K562 (cell line): Measurements from ENCODE around the gene JAK3. TPM values are rescaled to one million over a fixed set of nuclear protein-coding genes. Genes with fewer than 3 reads are reported as not detected.
"Not testable (repeated sequence)": the region's sequence is repeated elsewhere in the genome, so short reads cannot be mapped to it uniquely, and the experiment has no call there.

Source experiments
- ATAC-seq: fragments of 200-7000 bp; cut with Tn5 transposase; 3 replicates; pipeline ENCODE4 v1.9.1; 2020; ENCODE audit warnings: moderate library complexity
- BruUV-seq: library from RNA; stranded (reverse); fragments of 400-500 nt; replicated peaks from 2 replicates; lab custom pipeline; 2021; lab: Mats Ljungman, UMichigan
- CTCF ChIA-PET: fragments of 300-600 bp; formaldehyde crosslinking; extraction: SDS; loops from one replicate; lab custom pipeline; 2021; ENCODE audit warnings: low intra/inter-chr PET ratio; lab: Yijun Ruan, JAX
- POLR2A ChIA-PET: fragments of 300-600, 350-650 bp; sonication (Branson Sonifier 250); formaldehyde crosslinking; extraction: SDS; loops from one replicate; lab custom pipeline; 2021; ENCODE audit warnings: antibody characterized with exemption, inconsistent platforms; lab: Yijun Ruan, JAX
- DNase-seq, 4 experiments: peaks; one replicate each; pipeline versions ENCODE4 v3.0.0 to v3.0.0-alpha.2; 2011 to 2018; ENCODE audit warnings: low spot score in 3 of 4, mixed read lengths in 3 of 4; ENCODE audit errors: extremely low read depth in 1 of 4
- FAIRE-seq: peaks from 2 replicates; lab custom pipeline; 2011; peaks lifted over from hg19 to GRCh38; lab: Jason Lieb, UNC
- H2AFZ ChIP-seq: 2 replicates; pipeline ENCODE4 v1.6.0; 2011; ENCODE audit warnings: low read depth, low read length, control low read depth, inconsistent platforms
- H3K27ac ChIP-seq: fragments of 200-600 bp; 3 replicates; pipeline ENCODE4 v1.8.0; 2011; ENCODE audit warnings: low read depth, mild to moderate bottlenecking, control low read depth, inconsistent platforms, low read length, moderate library complexity, mixed read lengths; ENCODE audit errors: extremely low read depth
- H3K27me3 ChIP-seq, 2 experiments: fragments of 300-600 bp in 1 of 2; 2 replicates in 1 of 2; 3 replicates in 1 of 2; pipeline versions ENCODE4 v1.6.0 to v1.8.0; 2011; ENCODE audit warnings: inconsistent platforms in 2 of 2, low read length in 2 of 2, mild to moderate bottlenecking in 1 of 2, mixed read lengths in 1 of 2, moderate library complexity in 1 of 2; ENCODE audit not compliant: control insufficient read depth in 2 of 2, insufficient read depth in 2 of 2
- H3K36me3 ChIP-seq: fragments of 300-600 bp; 3 replicates; pipeline ENCODE4 v1.8.0; 2011; ENCODE audit warnings: mild to moderate bottlenecking, low read length, inconsistent platforms; ENCODE audit not compliant: control insufficient read depth, insufficient read depth
- H3K4me1 ChIP-seq, 2 experiments: fragments of 200-600 bp in 1 of 2; replicated peaks in 1 of 2; 2 replicates in 1 of 2; 3 replicates in 1 of 2; pipeline versions ENCODE4 v1.5.1 to v1.8.0; 2011; ENCODE audit warnings: inconsistent platforms in 2 of 2, low read length in 2 of 2, mild to moderate bottlenecking in 1 of 2, mixed read lengths in 1 of 2, moderate library complexity in 1 of 2; ENCODE audit not compliant: control insufficient read depth in 2 of 2, insufficient read depth in 2 of 2
- H3K4me2 ChIP-seq: 2 replicates; pipeline ENCODE4 v1.6.1; 2011; ENCODE audit warnings: low read length, control low read depth, inconsistent platforms, mixed read lengths; ENCODE audit not compliant: insufficient read depth
- H3K4me3 ChIP-seq: fragments of 200-600 bp; sonication (generic), shearing (Covaris generic); 2 replicates; pipeline ENCODE4 v1.5.1; 2016; ENCODE audit warnings: control low read depth, inconsistent platforms
- H3K79me2 ChIP-seq: fragments of 200-600 bp; 3 replicates; pipeline ENCODE4 v1.8.0; 2011; ENCODE audit warnings: low read length, inconsistent platforms; ENCODE audit not compliant: control insufficient read depth, insufficient read depth
- H3K9ac ChIP-seq, 2 experiments: 2 replicates each; pipeline versions ENCODE4 v1.6.0 to v1.6.1; 2011; ENCODE audit warnings: low read depth in 2 of 2, low read length in 2 of 2, control low read depth in 1 of 2, inconsistent platforms in 1 of 2, mild to moderate bottlenecking in 1 of 2, mixed read lengths in 1 of 2; ENCODE audit not compliant: insufficient read depth in 1 of 2
- H3K9me1 ChIP-seq: one replicate; pipeline ENCODE4 v1.6.0; 2011; ENCODE audit warnings: inconsistent platforms, mild to moderate bottlenecking, low read length, moderate library complexity; ENCODE audit not compliant: control insufficient read depth, insufficient read depth
- H3K9me3 ChIP-seq: replicated peaks from 2 replicates; pipeline ENCODE4 v1.5.1; 2011; ENCODE audit warnings: low read depth, low read length, inconsistent platforms; ENCODE audit not compliant: control insufficient read depth, insufficient read depth
- H4K20me1 ChIP-seq: replicated peaks from 2 replicates; pipeline ENCODE4 v1.6.1; 2011; ENCODE audit warnings: low read length, inconsistent platforms, mixed read lengths; ENCODE audit not compliant: control insufficient read depth, insufficient read depth
- ADNP ChIP-seq: fragments of 200-800 bp; sonication (Bioruptor generic); IDR thresholded peaks from 2 replicates; pipeline ENCODE4 v1.6.1; 2016; ENCODE audit warnings: missing genetic modification characterization, missing compliant biosample characterization
- E2F5 ChIP-seq: sonication (generic); formaldehyde crosslinking; IDR thresholded peaks from 2 replicates; pipeline ENCODE4 v1.8.0; 2022; ENCODE audit warnings: mild to moderate bottlenecking, missing genetic modification reagents
- GATAD2A ChIP-seq: fragments of 450-650 bp; IDR thresholded peaks from 2 replicates; pipeline ENCODE4 v1.6.1; 2017
- IFI16 ChIP-seq: fragments of 250-450 bp; sonication (Bioruptor Pico); IDR thresholded peaks from 2 replicates; pipeline ENCODE4 v2.1.2; 2022; ENCODE audit warnings: mild to moderate bottlenecking, inconsistent platforms
- ILK ChIP-seq: fragments of 450-650 bp; IDR thresholded peaks from 2 replicates; pipeline ENCODE4 v1.6.1; 2016; ENCODE audit warnings: missing genetic modification characterization, low read depth, mild to moderate bottlenecking, missing compliant biosample characterization, moderate library complexity, borderline replicate concordance
- MAFK ChIP-seq: IDR thresholded peaks from 2 replicates; pipeline ENCODE4 v1.6.1; 2011; ENCODE audit warnings: low read length, improper control_type of control experiment
- MED1 ChIP-seq: sonication (generic); formaldehyde crosslinking; IDR thresholded peaks from 2 replicates; pipeline ENCODE4 v1.8.1; 2023; ENCODE audit warnings: missing genetic modification reagents, borderline replicate concordance
- NR1H2 ChIP-seq: sonication (generic); formaldehyde crosslinking; IDR thresholded peaks from 2 replicates; pipeline ENCODE4 v1.4.0; 2020; ENCODE audit warnings: mild to moderate bottlenecking, missing genetic modification reagents
- POLR3G ChIP-seq: IDR thresholded peaks from 2 replicates; pipeline ENCODE4 v1.6.1; 2011; ENCODE audit not compliant: insufficient read length, insufficient replicate concordance; ENCODE audit errors: extremely low read depth
- SIRT6 ChIP-seq: IDR thresholded peaks from one replicate; pipeline ENCODE4 v1.6.1; 2012; ENCODE audit warnings: low read depth, mild to moderate bottlenecking, control low read depth, inconsistent platforms, low read length, moderate library complexity
- YY1 ChIP-seq, 3 experiments: IDR thresholded peaks; 2 replicates each; pipeline ENCODE4 v1.6.1; 2011; ENCODE audit warnings: low read length in 2 of 3, mild to moderate bottlenecking in 2 of 3, moderate library complexity in 2 of 3, borderline replicate concordance in 1 of 3, control low read depth in 1 of 3, low read depth in 1 of 3; ENCODE audit not compliant: insufficient read depth in 3 of 3, insufficient replicate concordance in 2 of 3, control insufficient read depth in 1 of 3, insufficient read length in 1 of 3; ENCODE audit errors: extremely low read depth in 1 of 3
- ZNF121 ChIP-seq: sonication (generic); formaldehyde crosslinking; conservative IDR thresholded peaks from 2 replicates; pipeline ENCODE4 v1.8.0; 2022; ENCODE audit warnings: missing genetic modification reagents
- ZNF408 ChIP-seq: fragments of 250-450 bp; sonication (Bioruptor Pico); IDR thresholded peaks from 2 replicates; pipeline ENCODE4 v1.4.0; 2020; ENCODE audit warnings: low read depth, mild to moderate bottlenecking, moderate library complexity
- ZNF766 ChIP-seq: fragments of 200-800 bp; sonication (Bioruptor generic); conservative IDR thresholded peaks from 2 replicates; pipeline ENCODE4 v1.6.1; 2016; ENCODE audit warnings: missing genetic modification characterization, missing compliant biosample characterization
- WGBS: fragments of 100-300 bp; shearing (Covaris generic); methylation state at CpG from one replicate; pipeline ENCODE4 v1.1.6; 2016; ENCODE audit warnings: low coverage, mixed read lengths; ENCODE audit not compliant: insufficient coverage; ENCODE audit errors: missing lambda C conversion rate; 5-methylcytosine and 5-hydroxymethylcytosine counted together
- in situ Hi-C: fragments of 300-500 bp; cut with MboI; formaldehyde crosslinking; loops from 4 replicates; pipeline ENCODE4 v1.15.0; 2018; ENCODE audit warnings: inconsistent platforms, mixed read lengths
- intact Hi-C: fragments of 100-400 bp; cut with micrococcal nuclease; formaldehyde crosslinking; loops from 2 replicates; pipeline ENCODE4 v1.14.2; 2022
- polyA plus RNA-seq, 8 experiments: library from polyadenylated mRNA; depleted of rRNA in 4 of 8; stranded (reverse) in 5 of 8; unstranded in 3 of 8; fragments of >200 nt; fragmentation: Nextera tagmentation in 2 of 8; fragmentation: Illumina TruSeq in 1 of 8; extraction: Ambion mirVana in 2 of 8; extraction: Trizol in 1 of 8; gene quantifications; 2 replicates each; pipeline versions ENCODE4 v1.2.1 to v1.2.3, GENCODE V29; 2011 to 2014; ENCODE audit warnings: inconsistent platforms in 1 of 8, missing spikeins in 1 of 8
- total RNA-seq, 7 experiments: library from RNA; depleted of rRNA in 6 of 7; stranded (reverse); fragments of >200 nt in 6 of 7; fragmentation: Illumina TruSeq in 2 of 7; extraction: Trizol in 2 of 7; gene quantifications; 2 replicates each; pipeline versions ENCODE4 v1.2.1 to v1.2.3, GENCODE V29; 2011 to 2021; ENCODE audit warnings: low replicate concordance in 1 of 7

Gene JAK3
- total and polyA plus RNA-seq, 9 of the 15 experiments (the other 6 are each of a cell fraction or from before 2014, with no cell fraction given), result 0.01 to 0.18 (median 0.07) TPM; not detected in 1

- H3K9ac ChIP-seq, intact Hi-C loops, H3K4me2 ChIP-seq, H3K9me1 ChIP-seq, CTCF ChIA-PET, DNase-seq, H3K9me3 ChIP-seq, H3K36me3 ChIP-seq, BruUV-seq, H3K79me2 ChIP-seq, ATAC-seq, H4K20me1 ChIP-seq, H3K27ac ChIP-seq, in situ Hi-C loops, H2AFZ ChIP-seq, H3K4me3 ChIP-seq, FAIRE-seq: not testable (repeated sequence)
- POLR2A ChIA-PET, result interaction anchor here (1.1 kb wide), 1 partner anchor 87 kb away, joined by 3 read pairs; no protein-coding TSS in a partner anchor
- 8% methylated on average over 3 of the region's 3 CpGs for WGBS
- TF ChIP-seq ZNF121 (CRISPR knock-in tag), result peak; percentile 82
- peaks cover 4 to 30% of the 10 kb centered on the region in 2 experiments; a peak in 3 of 5 replicates for H3K27me3 ChIP-seq
- peaks cover 10 to 26% of the 10 kb centered on the region in 2 experiments; a peak in 4 of 5 replicates for H3K4me1 ChIP-seq
Observed at GRCh38 chr19:17798599-17798998, 49.2 kb downstream of the JAK3 start.

GRCh38 chr19:17797424-17798201 lies 50.2 kb downstream of the JAK3 start:
- no peak for DNase-seq
- H3K27me3 ChIP-seq, result peaks cover 4 to 24% of the 10 kb centered on the region in 2 experiments; a peak in 3 of 5 replicates
- in situ Hi-C loops, result no loop called here
- H3K9me3 ChIP-seq, result no peaks in the 10 kb centered on the region
- no peak overlapping the region for H3K4me3 ChIP-seq
- no peak overlapping the region for H3K9ac ChIP-seq
- no peak overlapping the region for H3K4me2 ChIP-seq
- CTCF ChIA-PET, result no interaction called here
- H3K36me3 ChIP-seq, result no peaks in the 10 kb centered on the region
- no peaks in the 10 kb centered on the region for H4K20me1 ChIP-seq
- ATAC-seq, result no peak
- H3K27ac ChIP-seq, result no peak overlapping the region
- no TSS peak for BruUV-seq
- H3K9me1 ChIP-seq, result no peaks in the 10 kb centered on the region
- FAIRE-seq, result no peak
- intact Hi-C loops, result no loop called here
- H3K4me1 ChIP-seq, result peaks cover 10 to 26% of the 10 kb centered on the region in 2 experiments; a peak in 4 of 5 replicates
- WGBS, result 3% methylated on average over 11 of the region's 11 CpGs
- POLR2A ChIA-PET, result interaction anchor here (1.1 kb wide), 1 partner anchor 91 kb away, joined by 3 read pairs; no protein-coding TSS in a partner anchor
- no peak overlapping the region for H2AFZ ChIP-seq
- no peaks in the 10 kb centered on the region for H3K79me2 ChIP-seq
- TF ChIP-seq ZNF766 (no peak), SIRT6 (no peak), MED1 (no peak), E2F5 (no peak), ADNP (no peak), GATAD2A (no peak), MAFK (no peak), ILK (tag) (no peak), ZNF408 (no peak), POLR3G (no peak), NR1H2 (CRISPR knock-in tag) (no peak), IFI16 (CRISPR knock-in tag) (no peak), YY1 (IDR thresholded peaks at IDR 0.05; ENCODE audit: borderline replicate concordance in 1 of 3, control insufficient read depth in 1 of 3, extremely low read depth in 1 of 3, insufficient read depth in 3 of 3, insufficient read length in 1 of 3, insufficient replicate concordance in 2 of 3, low read depth in 1 of 3, low read length in 2 of 3) (no peak)
